Spleen (tissue), 7 donors: ENCODE data around the gene SPATS2L.

Experiments used
- POLR2A ChIP-seq, 3 donors: fragments of 450-650 bp; IDR thresholded peaks; one replicate each; pipeline ENCODE4 v1.5.1; 2017; ENCODE audit warnings: antibody characterized with exemption in 3 of 3, mild to moderate bottlenecking in 1 of 3
- TF ChIP-seq, protein P1 (sequence below), 11 experiments: fragments of 200-600 bp in 7 of 11; fragments of 450-650 bp in 4 of 11; sonication (generic) in 4 of 11; IDR thresholded peaks in 8 of 11; conservative IDR thresholded peaks in 3 of 11; 1 replicate in 7 of 11; 2 replicates in 4 of 11; pipeline versions ENCODE4 v1.4.0 to v1.8.0; 2016 to 2021; ENCODE audit warnings: antibody characterized with exemption in 11 of 11, inconsistent platforms in 4 of 11, mild to moderate bottlenecking in 1 of 11
- donor health status: DM: no; HTN: no; CAD: no; lungs with moderate emphysema.
- donor health status: DM: no; HTN: no; CAD: no.
- donor health status: DM: no; HTN: no; CAD: no.

DNA sequence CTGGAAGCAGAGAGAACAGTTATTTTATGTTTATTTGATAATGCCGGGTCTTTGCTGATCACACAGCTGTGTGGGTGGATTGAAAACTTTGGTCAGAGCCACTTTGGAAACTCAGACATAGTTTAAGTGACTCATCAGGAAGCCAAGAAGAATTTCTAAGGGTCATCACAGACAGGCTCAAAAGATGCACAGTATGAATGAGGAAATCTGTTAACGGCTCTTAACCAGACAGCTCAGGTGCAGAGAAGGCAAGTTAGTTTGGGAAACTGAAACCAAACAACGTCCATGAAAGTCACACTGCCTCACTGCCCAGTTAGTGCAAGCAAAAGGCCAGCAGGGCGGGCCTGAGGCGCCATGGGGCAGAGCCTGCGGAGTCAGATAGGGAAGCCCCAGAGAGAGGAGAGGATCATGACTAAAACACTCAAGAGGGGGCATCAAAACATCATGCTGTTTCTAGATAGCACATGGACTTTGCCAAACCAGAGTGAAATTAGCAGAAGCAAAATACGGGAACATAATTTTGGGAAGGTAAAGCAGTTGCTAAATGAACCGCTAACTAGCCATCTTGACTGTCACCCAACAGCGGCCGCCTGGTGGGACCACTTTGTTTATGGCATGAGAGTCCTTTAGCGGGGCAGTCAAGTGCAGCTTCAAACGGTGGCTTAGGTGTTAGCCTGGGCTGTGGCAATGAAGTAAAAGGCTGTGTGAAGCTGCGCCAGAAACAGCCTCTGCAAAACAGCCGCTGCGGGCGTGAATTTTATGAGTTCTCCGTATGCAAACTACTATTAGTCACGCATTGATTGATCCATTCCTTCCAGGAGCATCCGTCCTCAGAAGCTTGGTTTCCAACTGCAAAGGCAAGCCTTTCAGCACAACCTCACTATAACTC, 102.2 kb downstream of the SPATS2L start:
- no peak for TF ChIP-seq POLR2A (IDR thresholded peaks at IDR 0.05)
- TF ChIP-seq, protein P1, sequence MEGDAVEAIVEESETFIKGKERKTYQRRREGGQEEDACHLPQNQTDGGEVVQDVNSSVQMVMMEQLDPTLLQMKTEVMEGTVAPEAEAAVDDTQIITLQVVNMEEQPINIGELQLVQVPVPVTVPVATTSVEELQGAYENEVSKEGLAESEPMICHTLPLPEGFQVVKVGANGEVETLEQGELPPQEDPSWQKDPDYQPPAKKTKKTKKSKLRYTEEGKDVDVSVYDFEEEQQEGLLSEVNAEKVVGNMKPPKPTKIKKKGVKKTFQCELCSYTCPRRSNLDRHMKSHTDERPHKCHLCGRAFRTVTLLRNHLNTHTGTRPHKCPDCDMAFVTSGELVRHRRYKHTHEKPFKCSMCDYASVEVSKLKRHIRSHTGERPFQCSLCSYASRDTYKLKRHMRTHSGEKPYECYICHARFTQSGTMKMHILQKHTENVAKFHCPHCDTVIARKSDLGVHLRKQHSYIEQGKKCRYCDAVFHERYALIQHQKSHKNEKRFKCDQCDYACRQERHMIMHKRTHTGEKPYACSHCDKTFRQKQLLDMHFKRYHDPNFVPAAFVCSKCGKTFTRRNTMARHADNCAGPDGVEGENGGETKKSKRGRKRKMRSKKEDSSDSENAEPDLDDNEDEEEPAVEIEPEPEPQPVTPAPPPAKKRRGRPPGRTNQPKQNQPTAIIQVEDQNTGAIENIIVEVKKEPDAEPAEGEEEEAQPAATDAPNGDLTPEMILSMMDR (IDR thresholded peaks at IDR 0.05 in 8 of 11, conservative IDR thresholded peaks at IDR 0.05 in 3 of 11), result no peak
